GM12892 (cell line): ENCODE results near the gene TMEM40.
A peak's percentile ranks its signal among the peaks of the same experiment; 100 is the strongest.
"Not testable (repeated sequence)": the region's sequence is repeated elsewhere in the genome, so short reads cannot be mapped to it uniquely, and the experiment has no call there.

Source experiments
- DNase-seq: peaks from one replicate; pipeline ENCODE4 v3.0.0; 2011; ENCODE audit not compliant: insufficient read length
- FAIRE-seq: peaks from 2 replicates; lab custom pipeline; 2011; peaks lifted over from hg19 to GRCh38; lab: Jason Lieb, UNC
- POLR2A ChIP-seq: IDR thresholded peaks from 2 replicates; pipeline ENCODE4 v1.6.1; 2011; ENCODE audit warnings: low read depth, low read length, control low read depth
- POLR2AphosphoS5 ChIP-seq: IDR thresholded peaks from 2 replicates; pipeline ENCODE4 v1.6.1; 2011; ENCODE audit warnings: low read depth, low read length, control low read depth
- TAF1 ChIP-seq: IDR thresholded peaks from 2 replicates; pipeline ENCODE4 v1.6.1; 2011; ENCODE audit warnings: low read depth, mild to moderate bottlenecking, control low read depth, low read length, borderline replicate concordance

Gene TMEM40

DNA sequence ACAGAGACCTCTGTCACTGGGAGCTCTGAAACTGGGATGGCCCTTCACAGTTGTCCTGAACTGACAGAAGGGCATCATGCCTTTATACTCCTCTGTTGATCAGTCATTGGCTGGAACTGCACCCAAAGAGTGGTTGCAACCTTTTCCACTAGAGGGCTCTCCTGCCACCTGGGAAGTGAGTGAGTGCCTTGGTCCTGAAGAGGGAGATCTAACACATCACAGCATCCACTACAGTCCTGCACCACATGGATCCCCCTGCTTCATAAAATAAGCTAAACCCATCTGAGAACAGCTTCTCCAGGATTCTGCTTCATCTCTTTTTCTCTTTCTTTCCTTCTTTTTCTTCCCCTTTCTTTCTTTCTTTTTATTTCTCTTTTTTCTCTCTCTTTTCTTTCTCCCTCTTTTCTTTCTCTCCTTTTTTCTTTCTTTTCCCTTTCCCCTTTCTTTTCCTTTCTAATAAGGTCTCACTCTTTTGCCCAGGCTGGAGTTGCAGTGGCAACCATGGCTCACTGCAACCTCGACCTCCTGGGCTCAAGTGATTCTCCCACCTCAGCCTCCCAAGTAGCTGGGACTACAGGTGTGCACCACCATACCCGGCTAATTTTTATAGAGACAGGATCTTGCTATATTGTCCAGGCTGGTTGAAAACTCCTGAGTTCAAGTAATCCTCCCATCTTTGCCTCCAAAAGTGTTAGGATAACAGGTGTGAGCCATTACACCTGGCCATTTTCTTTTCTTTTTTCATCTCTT lies 52.4 kb downstream of the TMEM40 start:
- TF ChIP-seq POLR2AphosphoS5 (no peak), POLR2A (no peak), TAF1 (no peak)
- peak; percentile 35 for DNase-seq
- peak; percentile 73 for FAIRE-seq

DNA sequence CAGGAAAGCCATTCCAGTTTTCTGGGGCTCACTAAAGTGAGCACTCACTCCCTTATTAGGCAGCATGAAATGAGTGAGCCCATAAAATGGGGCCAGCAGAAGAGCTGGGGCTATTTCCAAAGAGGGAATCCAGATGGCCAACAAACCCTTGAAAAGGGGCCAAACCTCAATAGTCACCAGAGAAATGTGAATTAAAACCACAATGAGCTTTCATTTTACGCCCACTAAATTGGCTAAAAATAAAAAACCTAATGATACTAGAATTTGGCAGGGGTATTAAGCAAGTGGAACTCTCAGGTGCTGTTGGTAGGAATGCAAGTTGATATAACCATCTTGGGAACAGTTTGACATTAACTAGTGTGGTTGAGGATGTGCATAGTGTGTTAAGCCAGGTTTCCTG lies 53.1 kb downstream of the TMEM40 start:
- FAIRE-seq (no peak), DNase-seq (no peak)
- TF ChIP-seq POLR2AphosphoS5 (no peak), POLR2A (no peak), TAF1 (no peak)

DNA sequence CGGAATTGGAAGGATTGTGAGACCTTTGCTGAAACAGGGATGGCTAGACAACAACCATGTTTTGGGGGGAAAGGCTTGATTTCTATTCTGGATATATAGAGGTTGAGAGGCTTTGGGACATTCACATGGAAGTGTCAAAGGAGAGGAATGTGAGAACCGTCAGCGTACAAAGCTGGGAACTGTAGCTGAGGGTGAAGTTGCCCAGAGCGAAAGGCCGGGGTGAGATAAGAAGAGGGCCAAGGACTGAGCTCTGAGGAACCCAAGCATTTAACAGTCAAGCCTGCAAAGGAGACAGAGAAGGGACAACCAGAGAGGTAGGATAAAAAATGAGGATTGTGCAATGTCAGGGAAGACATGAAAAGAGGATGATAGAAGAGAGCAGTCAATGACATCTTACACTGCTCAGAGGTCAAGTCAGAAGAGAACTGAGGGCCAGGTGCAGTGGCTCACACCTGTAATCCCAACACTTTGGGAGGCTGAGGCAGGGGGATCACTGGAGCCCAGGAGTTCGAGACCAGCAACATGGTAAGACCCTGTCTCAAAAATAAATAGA lies 53.6 kb downstream of the TMEM40 start:
- DNase-seq (no peak), FAIRE-seq (no peak)
- TF ChIP-seq POLR2AphosphoS5 (no peak), POLR2A (no peak), TAF1 (no peak)

DNA sequence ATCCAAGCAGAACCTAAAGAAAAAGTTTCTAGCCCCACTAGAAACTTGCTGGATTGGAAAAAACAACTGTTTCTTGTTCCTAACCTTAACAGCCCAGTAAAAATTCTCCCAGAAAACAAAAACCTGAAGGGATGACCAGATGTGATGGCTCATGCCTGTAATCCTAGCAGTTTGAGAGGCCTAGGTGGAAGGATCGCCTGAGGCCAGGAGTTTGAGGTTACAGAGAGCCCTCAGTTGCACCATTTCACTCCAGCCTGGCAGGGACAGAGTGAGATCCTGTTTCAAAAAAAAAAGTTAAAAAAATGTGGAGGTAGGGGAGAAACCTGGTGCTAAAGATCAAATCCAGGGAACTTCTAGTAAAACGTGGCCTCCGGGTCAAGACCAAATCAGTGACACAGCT lies 56.6 kb downstream of the TMEM40 start:
- DNase-seq (no peak), FAIRE-seq (no peak)
- TF ChIP-seq TAF1 (no peak), POLR2A (no peak), POLR2AphosphoS5 (no peak)

DNA sequence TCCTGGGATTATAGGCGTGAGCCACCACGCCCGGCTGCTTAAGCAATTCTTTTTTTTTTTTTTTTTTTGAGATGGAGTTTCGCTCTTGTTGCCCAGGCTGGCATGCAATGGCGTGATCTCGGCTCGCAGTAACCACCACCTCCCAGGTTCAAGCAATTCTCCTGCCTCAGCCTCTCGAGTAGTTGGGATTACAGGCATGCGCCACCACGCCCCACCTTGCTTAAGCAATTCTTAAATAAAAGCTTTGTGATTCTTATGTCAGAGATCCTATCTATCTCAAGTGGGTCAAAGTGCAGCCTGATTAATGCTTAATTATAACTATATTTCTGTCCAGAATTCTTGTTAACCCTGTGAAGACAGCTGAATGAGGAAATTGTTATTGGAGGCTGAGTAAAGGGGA lies 57.5 kb downstream of the TMEM40 start:
- DNase-seq, FAIRE-seq: not testable (repeated sequence)

DNA sequence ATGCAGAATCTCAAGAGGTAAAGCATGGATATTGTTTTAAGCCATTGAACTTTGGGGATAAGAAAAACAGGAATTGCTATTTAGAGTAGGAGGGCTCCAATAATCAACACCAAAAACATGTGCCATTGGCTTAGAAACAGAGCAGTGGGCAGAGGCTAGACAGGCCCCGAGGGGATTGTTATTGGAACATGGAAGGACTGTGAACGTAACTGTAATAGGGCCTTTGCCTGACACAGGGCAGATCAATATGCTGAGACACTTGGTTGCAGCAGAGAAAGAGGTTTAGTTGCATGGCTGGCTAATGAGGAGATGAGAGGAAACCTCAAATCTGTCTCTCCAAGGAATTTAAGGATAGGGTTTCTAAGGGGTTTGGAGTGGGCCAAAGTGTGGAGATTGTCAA lies 58.3 kb downstream of the TMEM40 start:
- DNase-seq (no peak), FAIRE-seq (no peak)
- TF ChIP-seq POLR2AphosphoS5 (no peak), TAF1 (no peak), POLR2A (no peak)

DNA sequence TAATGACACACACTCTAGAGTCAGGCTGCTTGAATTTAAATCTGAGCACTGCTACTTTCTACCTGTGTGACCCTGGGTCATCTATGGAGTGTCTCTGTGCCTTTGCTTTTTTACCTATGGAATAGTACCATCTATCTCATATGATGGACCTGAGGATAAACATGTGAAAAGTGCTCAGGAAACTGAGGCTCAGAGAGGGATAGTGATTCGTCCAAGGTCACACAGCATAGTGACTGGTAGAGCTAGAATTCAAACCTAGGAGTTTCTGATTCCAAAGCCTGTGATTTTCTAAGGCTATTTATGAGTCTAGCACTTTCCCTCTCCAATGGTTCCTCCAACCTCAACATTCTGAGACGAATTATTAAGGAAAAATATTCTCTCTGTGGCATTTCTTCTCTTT lies 63.1 kb downstream of the TMEM40 start:
- TF ChIP-seq POLR2AphosphoS5 = no peak
- no peak for TF ChIP-seq TAF1
- TF ChIP-seq POLR2A = no peak
- FAIRE-seq (no peak), DNase-seq (no peak)

DNA sequence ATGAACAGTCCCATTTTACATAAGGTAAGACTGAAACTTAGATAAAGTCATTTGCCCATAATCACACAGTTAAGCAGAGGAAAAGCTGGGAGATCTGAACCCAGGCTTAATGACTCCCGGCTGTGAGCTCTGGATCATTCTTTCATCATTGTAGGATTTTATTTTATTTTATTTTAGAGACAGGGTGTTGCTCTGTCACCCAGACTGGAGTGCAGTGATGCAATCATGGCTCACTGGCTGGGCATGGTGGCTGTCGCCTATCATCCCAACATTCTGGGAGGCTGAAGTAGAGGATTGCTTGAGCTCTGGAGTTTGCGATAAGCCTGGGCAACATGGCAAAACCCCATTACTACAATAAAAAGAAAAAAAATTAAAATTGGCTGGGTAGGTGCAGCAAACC lies 63.9 kb downstream of the TMEM40 start:
- FAIRE-seq (no peak), DNase-seq (no peak)
- TF ChIP-seq POLR2AphosphoS5 (no peak), TAF1 (no peak), POLR2A (no peak)

DNA sequence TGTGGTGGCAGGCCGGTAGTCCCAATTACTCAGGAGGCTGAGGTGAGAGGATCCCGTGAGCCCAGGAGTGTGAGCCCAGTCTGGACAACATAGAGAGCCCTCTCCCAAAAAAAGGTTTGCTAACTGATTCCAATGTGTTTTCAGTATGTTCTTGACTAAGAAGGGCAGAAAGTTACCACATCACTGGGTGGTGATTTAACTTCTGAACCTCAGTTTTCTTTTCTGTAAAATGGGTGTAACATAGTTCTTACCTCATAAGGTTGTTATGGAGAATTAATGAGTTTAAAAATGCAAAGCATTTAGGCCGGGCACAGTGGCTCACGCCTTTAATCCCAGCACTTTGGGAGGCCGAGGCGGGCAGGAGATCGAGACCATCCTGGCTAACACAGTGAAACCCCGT lies 66.6 kb downstream of the TMEM40 start:
- TF ChIP-seq POLR2AphosphoS5 = no peak
- TF ChIP-seq TAF1 = no peak
- TF ChIP-seq POLR2A = no peak
- FAIRE-seq (no peak), DNase-seq (no peak)

DNA sequence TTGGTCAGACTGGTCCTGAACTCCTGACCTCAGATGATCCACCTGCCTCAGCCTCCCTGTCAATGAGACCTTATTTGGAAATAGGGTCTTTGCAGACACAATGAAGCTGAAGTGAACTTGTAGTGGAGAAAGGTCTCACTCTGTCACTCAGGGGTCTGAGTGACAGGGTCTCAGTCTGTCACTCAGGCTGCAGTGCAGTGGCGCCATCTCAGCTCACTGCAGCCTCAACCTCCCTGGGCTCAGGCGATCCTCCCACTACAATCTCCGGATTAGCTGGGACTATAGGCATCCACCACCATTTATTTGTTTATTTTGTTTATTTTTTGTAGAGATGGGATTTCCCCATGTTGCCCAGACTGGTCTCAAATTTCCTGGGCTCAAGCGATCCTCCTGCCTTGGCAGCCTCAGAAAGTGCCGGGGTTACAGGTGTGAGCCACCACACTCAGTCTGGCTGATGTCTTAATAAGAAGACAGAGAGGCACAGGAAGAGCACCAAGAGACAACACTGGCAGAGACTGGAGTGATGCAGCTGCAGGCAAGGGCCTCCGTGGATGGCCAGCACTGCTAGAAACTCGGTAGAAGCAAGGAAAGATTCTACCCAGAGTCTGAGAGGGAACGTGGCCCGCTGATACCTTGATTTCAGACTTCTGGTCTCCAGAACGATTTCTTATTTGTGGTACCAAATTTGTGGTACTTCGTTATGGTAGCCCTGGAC lies 68.9 kb downstream of the TMEM40 start:
- TF ChIP-seq POLR2A (no peak), POLR2AphosphoS5 (no peak), TAF1 (no peak)
- FAIRE-seq (no peak), DNase-seq (no peak)

DNA sequence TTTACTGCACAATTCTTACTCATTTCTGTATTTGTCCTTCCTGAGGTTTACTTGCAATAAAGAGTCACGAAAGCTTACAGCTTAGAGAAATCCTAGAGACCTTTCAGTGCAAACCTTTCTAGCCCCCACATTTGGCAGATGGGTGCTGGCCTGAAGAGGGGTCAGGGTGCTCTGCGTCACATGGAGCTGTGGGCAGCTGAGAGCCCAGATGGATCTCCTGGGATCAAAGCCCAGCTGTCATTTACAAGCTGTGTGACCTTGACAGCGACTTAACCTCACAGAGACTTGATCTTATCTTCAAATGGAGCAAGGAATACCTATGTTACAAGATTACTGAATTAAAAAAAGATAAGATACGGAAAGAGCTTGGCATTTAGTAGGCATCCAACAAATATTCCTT lies 71.1 kb downstream of the TMEM40 start:
- no peak for DNase-seq
- no peak for FAIRE-seq
- TF ChIP-seq TAF1 = no peak
- TF ChIP-seq POLR2AphosphoS5 = no peak
- TF ChIP-seq POLR2A = no peak

DNA sequence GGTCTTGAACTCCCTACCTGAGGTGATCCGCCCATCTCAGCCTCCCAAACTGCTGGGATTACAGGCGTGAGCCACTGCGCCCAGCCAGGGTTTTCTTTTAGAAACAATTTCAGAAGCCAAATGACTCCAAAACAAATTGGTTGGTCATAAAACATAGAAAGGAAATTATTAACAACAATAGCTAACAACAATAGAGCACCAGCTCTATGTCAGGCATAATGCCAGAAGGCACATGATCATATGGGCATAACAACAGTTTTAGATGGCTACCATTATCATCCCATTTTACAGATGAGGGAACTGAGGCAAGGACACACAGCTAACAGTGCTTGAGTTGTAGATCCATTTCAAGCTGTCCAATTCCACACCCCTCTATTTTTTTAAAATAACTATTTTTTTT lies 73.0 kb downstream of the TMEM40 start:
- TF ChIP-seq POLR2A (no peak), TAF1 (no peak), POLR2AphosphoS5 (no peak)
- DNase-seq (no peak), FAIRE-seq (no peak)
